Measurements from ENCODE around the gene HDAC9. TPM values are rescaled to one million over a fixed set of nuclear protein-coding genes. Genes with fewer than 3 reads are reported as not detected.

Gene HDAC9
- polyA plus RNA-seq, 1 of the 3 experiments (the other 2 are of a cell fraction), result 11.6 TPM

GRCh38 chr7:19051767-19052375 is 556.3 kb downstream of the HDAC9 start:
- H3K4me2 ChIP-seq, result no peak overlapping the region
- DNase-seq, result peak; percentile 37
- H3K4me3 ChIP-seq (ENCODE audit: low read depth in 2 of 2, low read length in 1 of 2), result no peak overlapping the region; a peak in 2 of 4 replicates
- no peaks in the 10 kb centered on the region for H3K27me3 ChIP-seq (ENCODE audit: insufficient read depth)
- H3K9me3 ChIP-seq, result peaks cover 6% of the 10 kb centered on the region; the same call in 1 of the 2 replicates
- H3K9ac ChIP-seq, result no peak overlapping the region
- peaks cover 43 to 70% of the 10 kb centered on the region in 2 experiments for H3K36me3 ChIP-seq (replicated peaks in 1 of 2; ENCODE audit: control insufficient read depth in 1 of 2, insufficient read depth in 2 of 2, low read length in 1 of 2)
- no peaks in the 10 kb centered on the region for H4K20me1 ChIP-seq (ENCODE audit: insufficient read depth)
- H3K4me1 ChIP-seq (ENCODE audit: control insufficient read depth in 1 of 2, insufficient read depth in 2 of 2, low read depth in 1 of 2, low read length in 1 of 2), result peaks cover 0 to 4% of the 10 kb centered on the region in 2 experiments; a peak in 1 of 4 replicates
- H3K79me2 ChIP-seq (ENCODE audit: insufficient read depth), result peaks cover 26% of the 10 kb centered on the region
- no peak overlapping the region for H3K27ac ChIP-seq (ENCODE audit: low read depth in 2 of 2, low read length in 1 of 2)
- peak; percentile 69 for TF ChIP-seq CTCF (IDR thresholded peaks at IDR 0.05)
- no peak for TF ChIP-seq NRF1 (IDR thresholded peaks at IDR 0.05; ENCODE audit: low read depth, low read length)
- ChIA-PET POLR2A (no interaction called here), CTCF (interaction anchor here (0.7 to 1.3 kb wide), 4 partner anchors 14 to 850 kb away, joined by 3 to 4 read pairs (median 3); no protein-coding TSS in a partner anchor)
- no peaks in the 10 kb centered on the region for H3K9me2 ChIP-seq
- peaks cover 8% of the 10 kb centered on the region for H3F3A ChIP-seq (replicated peaks; ENCODE audit: insufficient read depth)
- no peak overlapping the region for H2AFZ ChIP-seq (ENCODE audit: low read depth)
- WGBS (ENCODE audit: low lambda C conversion rate), result 74% methylated on average over 7 of the region's 7 CpGs

Small RNA genes lying within 50 kb of the gene (small RNA-seq; reads per million reads assigned to genes)
- gene RN7SKP266, result 0 to 1.1 (median 0) reads per million in 7 experiments

All from SK-N-SH (cell line).